A549 treated with AZD9567 at 1 μM for 4 hours (cell line): Measurements from ENCODE around the gene PRPS1L1. TPM values are rescaled to one million over a fixed set of nuclear protein-coding genes. Genes with fewer than 3 reads are reported as not detected.

ENCODE experiments used
- total RNA-seq: library from RNA; stranded (reverse); fragments of 200-300 nt; extraction: Qiagen RNA extraction; gene quantifications from 5 replicates; pipeline ENCODE4 v1.2.3, GENCODE V29; 2022; ENCODE audit not compliant: insufficient read depth

PRPS1L1 gene
- total RNA-seq: not detected in 5 replicates

GRCh38 chr7:18027628-18028027 is at the start of gene PRPS1L1:
PRPS1L1 (minus strand) TSS chr7:18027846.

Other genes with a start within 250 kb of the PRPS1L1 start
- 13.0 to 22.0 TPM (median 15.5 TPM) in 5 replicates for gene SNX13, start 87.4 kb downstream of the PRPS1L1 start, total RNA-seq